NB4 (cell line): ENCODE results near the gene FAM20B.
"Not testable (repeated sequence)": the region's sequence is repeated elsewhere in the genome, so short reads cannot be mapped to it uniquely, and the experiment has no call there.

Source experiments
- DNase-seq: peaks from one replicate; pipeline ENCODE4 v3.0.0; 2010; ENCODE audit warnings: low read depth
- H3K4me3 ChIP-seq: one replicate; pipeline ENCODE4 v1.5.1; 2011; ENCODE audit warnings: mild to moderate bottlenecking, low read depth, low read length, moderate library complexity
- CTCF ChIP-seq: IDR thresholded peaks from one replicate; pipeline ENCODE4 v1.5.1; 2012; ENCODE audit warnings: low read depth, low read length
- MAX ChIP-seq: IDR thresholded peaks from 2 replicates; pipeline ENCODE4 v1.6.1; 2011; ENCODE audit warnings: low read depth, low read length
- MYC ChIP-seq: IDR thresholded peaks from 2 replicates; pipeline ENCODE4 v1.6.1; 2011; ENCODE audit warnings: low read depth, low read length
- POLR2A ChIP-seq: IDR thresholded peaks from 2 replicates; pipeline ENCODE4 v1.6.1; 2011; ENCODE audit warnings: mild to moderate bottlenecking; ENCODE audit not compliant: insufficient read length; ENCODE audit errors: extremely low read depth

The FAM20B gene

GRCh38 chr1:179025125-179025974, at the start of gene FAM20B:
FAM20B (plus strand) TSS chr1:179025894; CDS start chr1:179043848, 17,954 bp downstream.
- TF ChIP-seq MAX (peak; percentile 23; the same call in 1 of the 2 replicates), CTCF (no peak), MYC (0 out of 2 replicates have a peak, but pooled peaks have one; percentile 26), POLR2A (no peak)
- peak; percentile 97 for DNase-seq
- H3K4me3 ChIP-seq: peak within 1 kb of the TSS; percentile 98

GRCh38 chr1:178976541-178976940, 49.2 kb upstream of the FAM20B start:
- TF ChIP-seq POLR2A: no peak
- TF ChIP-seq MAX: no peak
- no peak for TF ChIP-seq MYC
- no peak for TF ChIP-seq CTCF
- no peak overlapping the region for H3K4me3 ChIP-seq
- DNase-seq: no peak

- H3K4me3 ChIP-seq: no peak overlapping the region
- TF ChIP-seq MAX (no peak), MYC (no peak), POLR2A (no peak), CTCF (no peak)
- DNase-seq: no peak
Measured at GRCh38 chr1:178986204-178986603, 39.5 kb upstream of the FAM20B start.

- not testable (repeated sequence) for DNase-seq, H3K4me3 ChIP-seq
Measured at GRCh38 chr1:178988198-178988597, 37.5 kb upstream of the FAM20B start.

GRCh38 chr1:178993559-178993958, 32.1 kb upstream of the FAM20B start:
- H3K4me3 ChIP-seq: no peak overlapping the region
- DNase-seq: no peak

More at GRCh38 chr1:178993559-178993958, 32.1 kb upstream of the FAM20B start:
- TF ChIP-seq CTCF (no peak), MAX (no peak), POLR2A (no peak), MYC (no peak)
